Endothelial cell of umbilical vein (primary cell): ENCODE data around the gene KIF3B. TPM values are rescaled to one million over a fixed set of nuclear protein-coding genes. Genes with fewer than 3 reads are reported as not detected.

Source experiments
- BruUV-seq: library from RNA; stranded (reverse); fragments of 400-500 nt; replicated peaks from 2 replicates; lab custom pipeline; 2021; lab: Mats Ljungman, UMichigan
- CTCF ChIA-PET: fragments of 300-600, 350-600 bp; sonication (Branson Sonifier 250); formaldehyde crosslinking; loops from one replicate; lab custom pipeline; 2021; ENCODE audit warnings: antibody characterized with exemption, inconsistent platforms; lab: Charles Lee
- POLR2A ChIA-PET: fragments of 300-600, 350-600 bp; sonication (Branson Sonifier 250); formaldehyde crosslinking; loops from one replicate; lab custom pipeline; 2021; ENCODE audit warnings: antibody characterized with exemption, inconsistent platforms; lab: Charles Lee
- DNase-seq: peaks from one replicate; pipeline ENCODE4 v3.0.0-alpha.2; 2011; ENCODE audit warnings: low read depth, low spot score
- FAIRE-seq: peaks from 2 replicates; lab custom pipeline; 2011; peaks lifted over from hg19 to GRCh38; lab: Jason Lieb, UNC
- H2AFZ ChIP-seq: 2 replicates; pipeline ENCODE4 v1.6.0; 2012; ENCODE audit warnings: low read depth, low read length, control low read depth, inconsistent platforms
- H3K27ac ChIP-seq: 2 replicates; pipeline ENCODE4 v1.5.1; 2011; ENCODE audit warnings: low read depth, mild to moderate bottlenecking, control low read depth, low read length, moderate library complexity; ENCODE audit not compliant: insufficient read depth
- H3K27me3 ChIP-seq, 2 experiments: 2 replicates each; pipeline versions ENCODE4 v1.6.0 to v1.6.1; 2011; ENCODE audit warnings: low read length in 2 of 2, mixed read lengths in 1 of 2; ENCODE audit not compliant: control insufficient read depth in 2 of 2, insufficient read depth in 2 of 2
- H3K36me3 ChIP-seq, 2 experiments: 2 replicates in 1 of 2; 3 replicates in 1 of 2; pipeline ENCODE4 v1.5.1; 2011; ENCODE audit warnings: low read length in 2 of 2, mild to moderate bottlenecking in 1 of 2, moderate library complexity in 1 of 2; ENCODE audit not compliant: control insufficient read depth in 2 of 2, insufficient read depth in 2 of 2; ENCODE audit errors: extremely low read depth in 1 of 2
- H3K4me1 ChIP-seq: 3 replicates; pipeline ENCODE4 v1.5.1; 2011; ENCODE audit warnings: mild to moderate bottlenecking, low read length; ENCODE audit not compliant: control insufficient read depth, insufficient read depth; ENCODE audit errors: extremely low read depth
- H3K4me2 ChIP-seq: 2 replicates; pipeline ENCODE4 v1.6.1; 2011; ENCODE audit warnings: low read length, control low read depth, mixed read lengths; ENCODE audit not compliant: insufficient read depth
- H3K4me3 ChIP-seq, 3 experiments: fragments of 200-600 bp in 1 of 3; sonication (generic), shearing (Covaris generic) in 1 of 3; replicated peaks in 1 of 3; 2 replicates each; pipeline ENCODE4 v1.5.1; 2011 to 2016; ENCODE audit warnings: control low read depth in 3 of 3, low read length in 3 of 3, mild to moderate bottlenecking in 2 of 3, inconsistent platforms in 1 of 3, low read depth in 1 of 3, moderate library complexity in 1 of 3; ENCODE audit not compliant: insufficient read depth in 1 of 3
- H3K79me2 ChIP-seq: 2 replicates; pipeline ENCODE4 v1.6.0; 2012; ENCODE audit warnings: low read length, inconsistent platforms; ENCODE audit not compliant: control insufficient read depth, insufficient read depth
- H3K9ac ChIP-seq: replicated peaks from 2 replicates; pipeline ENCODE3; 2011; ENCODE audit warnings: low read length, control low read depth; ENCODE audit not compliant: insufficient read depth; ENCODE audit errors: extremely low read depth
- H3K9me1 ChIP-seq: replicated peaks from 3 replicates; pipeline ENCODE4 v1.6.0; 2011; ENCODE audit warnings: mild to moderate bottlenecking, low read length; ENCODE audit not compliant: control insufficient read depth, insufficient read depth; ENCODE audit errors: extremely low read depth
- H3K9me3 ChIP-seq: replicated peaks from 2 replicates; pipeline ENCODE4 v1.5.1; 2012; ENCODE audit warnings: low read length, inconsistent platforms; ENCODE audit not compliant: control insufficient read depth, insufficient read depth
- H4K20me1 ChIP-seq: replicated peaks from 2 replicates; pipeline ENCODE3; 2011; ENCODE audit warnings: mild to moderate bottlenecking, low read length; ENCODE audit not compliant: control insufficient read depth, insufficient read depth; ENCODE audit errors: extremely low read depth
- EZH2 ChIP-seq: IDR thresholded peaks from 2 replicates; pipeline ENCODE4 v1.6.1; 2012; ENCODE audit warnings: borderline replicate concordance, low read depth, mild to moderate bottlenecking, moderate library complexity, low read length, inconsistent platforms; ENCODE audit not compliant: severe bottlenecking
- FOS ChIP-seq: IDR thresholded peaks from 2 replicates; pipeline ENCODE4 v1.6.1; 2011; ENCODE audit warnings: mild to moderate bottlenecking, low read length, moderate library complexity, borderline replicate concordance; ENCODE audit not compliant: insufficient read depth
- GATA2 ChIP-seq: IDR thresholded peaks from 2 replicates; pipeline ENCODE4 v1.7.0; 2011; ENCODE audit warnings: low read depth, mild to moderate bottlenecking, moderate library complexity, mixed read lengths, low read length; ENCODE audit not compliant: insufficient read length, insufficient read depth
- JUN ChIP-seq: IDR thresholded peaks from 2 replicates; pipeline ENCODE4 v1.6.1; 2011; ENCODE audit warnings: borderline replicate concordance, low read depth; ENCODE audit not compliant: insufficient read length, insufficient read depth
- MYC ChIP-seq: IDR thresholded peaks from one replicate; pipeline ENCODE4 v1.6.1; 2011; ENCODE audit warnings: mild to moderate bottlenecking, low read depth, low read length
- POLR2A ChIP-seq: IDR thresholded peaks from 2 replicates; pipeline ENCODE4 v1.6.1; 2012; ENCODE audit warnings: low read depth, mild to moderate bottlenecking, control low read depth, low read length
- POLR2AphosphoS5 ChIP-seq: IDR thresholded peaks from 2 replicates; pipeline ENCODE4 v1.6.1; 2012; ENCODE audit warnings: low read depth, mild to moderate bottlenecking, control low read depth, low read length, moderate library complexity; ENCODE audit not compliant: insufficient read depth
- dilution Hi-C: fragments of 300-500 bp; cut with MboI; formaldehyde crosslinking; loops from one replicate; pipeline ENCODE4 v1.15.0; 2019; ENCODE audit warnings: low sequenced_read_pairs; ENCODE audit not compliant: extremely low pct_ligation_motif_present
- intact Hi-C: fragments of 100-400 bp; cut with micrococcal nuclease; formaldehyde crosslinking; loops from one replicate; pipeline ENCODE4 v1.10.0; 2022
- polyA plus RNA-seq, 4 experiments: library from polyadenylated mRNA; depleted of rRNA in 3 of 4; stranded (reverse) in 3 of 4; unstranded in 1 of 4; fragments of >200 nt; gene quantifications; 2 replicates each; pipeline versions ENCODE4 v1.2.1 to v1.2.3, GENCODE V29; 2011 to 2012; ENCODE audit warnings: missing spikeins in 1 of 4
- total RNA-seq: library from RNA; stranded (reverse); gene quantifications from 2 replicates; pipeline ENCODE4 v1.2.3, GENCODE V29; 2021
- TF ChIP-seq, protein P1 (sequence below): IDR thresholded peaks from 2 replicates; pipeline ENCODE4 v1.6.1; 2011; ENCODE audit not compliant: insufficient read depth, insufficient read length
- TF ChIP-seq, protein P2 (sequence below), 2 donors: IDR thresholded peaks; 1 replicate in 1 of 2; 2 replicates in 1 of 2; pipeline ENCODE4 v1.5.1; 2011; ENCODE audit warnings: low read length in 2 of 2, mild to moderate bottlenecking in 2 of 2, moderate library complexity in 2 of 2, control low read depth in 1 of 2, inconsistent platforms in 1 of 2, low read depth in 1 of 2; ENCODE audit not compliant: insufficient read depth in 1 of 2; ENCODE audit errors: extremely low read depth in 1 of 2

KIF3B gene
- total and polyA plus RNA-seq, 2 donors (not counting 3 experiments of a cell fraction or from before 2014, with no cell fraction given) = 14.5 to 25.1 TPM

- Histone ChIP-seq H3K4me3 (no peak overlapping the region), H3K4me2 (no peak overlapping the region), H3K79me2 (no peaks in the 10 kb centered on the region), H3K27me3 (peaks cover 6 to 7% of the 10 kb centered on the region in 2 experiments), H3K4me1 (no peaks in the 10 kb centered on the region), H2AFZ (no peak overlapping the region), H3K9me3 (no peaks in the 10 kb centered on the region), H4K20me1 (no peaks in the 10 kb centered on the region), H3K36me3 (no peaks in the 10 kb centered on the region), H3K27ac (no peak overlapping the region), H3K9me1 (no peaks in the 10 kb centered on the region), H3K9ac (no peak overlapping the region)
- ChIA-PET CTCF (no interaction called here), POLR2A (no interaction called here)
- TF ChIP-seq GATA2 (no peak), POLR2A (no peak), FOS (no peak), EZH2 (no peak), POLR2AphosphoS5 (no peak), MYC (no peak), JUN (no peak)
- TF ChIP-seq, protein P1, sequence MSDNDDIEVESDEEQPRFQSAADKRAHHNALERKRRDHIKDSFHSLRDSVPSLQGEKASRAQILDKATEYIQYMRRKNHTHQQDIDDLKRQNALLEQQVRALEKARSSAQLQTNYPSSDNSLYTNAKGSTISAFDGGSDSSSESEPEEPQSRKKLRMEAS = no peak
- TF ChIP-seq, protein P2, sequence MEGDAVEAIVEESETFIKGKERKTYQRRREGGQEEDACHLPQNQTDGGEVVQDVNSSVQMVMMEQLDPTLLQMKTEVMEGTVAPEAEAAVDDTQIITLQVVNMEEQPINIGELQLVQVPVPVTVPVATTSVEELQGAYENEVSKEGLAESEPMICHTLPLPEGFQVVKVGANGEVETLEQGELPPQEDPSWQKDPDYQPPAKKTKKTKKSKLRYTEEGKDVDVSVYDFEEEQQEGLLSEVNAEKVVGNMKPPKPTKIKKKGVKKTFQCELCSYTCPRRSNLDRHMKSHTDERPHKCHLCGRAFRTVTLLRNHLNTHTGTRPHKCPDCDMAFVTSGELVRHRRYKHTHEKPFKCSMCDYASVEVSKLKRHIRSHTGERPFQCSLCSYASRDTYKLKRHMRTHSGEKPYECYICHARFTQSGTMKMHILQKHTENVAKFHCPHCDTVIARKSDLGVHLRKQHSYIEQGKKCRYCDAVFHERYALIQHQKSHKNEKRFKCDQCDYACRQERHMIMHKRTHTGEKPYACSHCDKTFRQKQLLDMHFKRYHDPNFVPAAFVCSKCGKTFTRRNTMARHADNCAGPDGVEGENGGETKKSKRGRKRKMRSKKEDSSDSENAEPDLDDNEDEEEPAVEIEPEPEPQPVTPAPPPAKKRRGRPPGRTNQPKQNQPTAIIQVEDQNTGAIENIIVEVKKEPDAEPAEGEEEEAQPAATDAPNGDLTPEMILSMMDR (IDR thresholded peaks at IDR 0.05; ENCODE audit: extremely low read depth in 1 of 2, insufficient read depth in 1 of 2, low read depth in 1 of 2, low read length in 2 of 2) = no peak
- intact Hi-C loops (no loop called here), dilution Hi-C loops (no loop called here)
- DNase-seq (no peak), FAIRE-seq (no peak)
- BruUV-seq = no TSS peak
Measured at GRCh38 chr20:32271620-32272019, 5.8 kb upstream of the KIF3B start.
